A549 (cell line): ENCODE data around the gene COL17A1. TPM values are rescaled to one million over a fixed set of nuclear protein-coding genes. Genes with fewer than 3 reads are reported as not detected.

Experiments
- ATAC-seq, 2 experiments: fragments of 200-7000 bp in 1 of 2; fragments of >200 bp in 1 of 2; cut with Nextera tagmentation in 1 of 2; cut with Tn5 transposase in 1 of 2; 3 replicates each; pipeline versions ENCODE4 v1.8.0 to v1.9.1; 2018 to 2020; ENCODE audit warnings: mild to moderate bottlenecking in 1 of 2, moderate library complexity in 1 of 2
- CTCF ChIA-PET: fragments of 300-600 bp; sonication (Branson Sonifier 250); formaldehyde crosslinking; extraction: SDS; loops from one replicate; lab custom pipeline; 2021; ENCODE audit warnings: antibody characterized with exemption, inconsistent platforms; lab: Yijun Ruan, JAX
- POLR2A ChIA-PET: fragments of 350-600 bp; formaldehyde crosslinking; extraction: SDS; loops from one replicate; lab custom pipeline; 2021; ENCODE audit warnings: antibody characterized with exemption, inconsistent platforms; lab: Yijun Ruan, JAX
- DNase-seq, 2 experiments: peaks; one replicate each; pipeline versions ENCODE4 v3.0.0 to v3.0.0-alpha.2; 2011 to 2016; ENCODE audit warnings: low read depth in 1 of 2, low spot score in 1 of 2
- FAIRE-seq: peaks from 2 replicates; lab custom pipeline; 2011; peaks lifted over from hg19 to GRCh38; lab: Jason Lieb, UNC
- H3K27ac ChIP-seq, 2 experiments: fragments of >200 bp; sonication (Bioruptor Twin); formaldehyde crosslinking; 3 replicates each; pipeline ENCODE4 v1.5.1; 2016 to 2017
- H3K4me1 ChIP-seq: fragments of >200 bp; sonication (Bioruptor Twin); formaldehyde crosslinking; 3 replicates; pipeline ENCODE4 v1.6.1; 2016
- H3K4me2 ChIP-seq: fragments of >200 bp; sonication (Bioruptor Twin); formaldehyde crosslinking; 3 replicates; pipeline ENCODE4 v1.6.1; 2016
- H3K4me3 ChIP-seq: fragments of >200 bp; sonication (Bioruptor Twin); formaldehyde crosslinking; 3 replicates; pipeline ENCODE4 v1.5.1; 2016
- H3K9me3 ChIP-seq: fragments of >200 bp; sonication (Bioruptor Twin); formaldehyde crosslinking; 3 replicates; pipeline ENCODE4 v1.6.1; 2016
- BHLHE40 ChIP-seq: IDR thresholded peaks from 2 replicates; pipeline ENCODE4 v1.6.1; 2012; ENCODE audit warnings: low read depth, low read length, inconsistent platforms
- ESRRA ChIP-seq: fragments of 150-350 bp; IDR thresholded peaks from 2 replicates; pipeline ENCODE4 v1.6.1; 2014; ENCODE audit warnings: mild to moderate bottlenecking, low read length, borderline replicate concordance
- FOSB ChIP-seq: fragments of 250-450 bp; sonication (Bioruptor Pico); IDR thresholded peaks from 2 replicates; pipeline ENCODE4 v1.5.0; 2020; ENCODE audit warnings: mild to moderate bottlenecking, moderate library complexity
- FOSL2 ChIP-seq, 2 experiments: fragments of 450-650 bp in 1 of 2; fragments of >200 bp in 1 of 2; sonication (Bioruptor Twin) in 1 of 2; formaldehyde crosslinking; IDR thresholded peaks; 2 replicates each; pipeline versions ENCODE4 v1.5.0 to v1.6.1; 2016 to 2020; ENCODE audit warnings: mild to moderate bottlenecking in 1 of 2, moderate library complexity in 1 of 2
- FOXS1 ChIP-seq: fragments of 250-450 bp; sonication (Bioruptor Pico); IDR thresholded peaks from 2 replicates; pipeline ENCODE4 v1.5.0; 2020; ENCODE audit warnings: mild to moderate bottlenecking, moderate library complexity
- GATA3 ChIP-seq: IDR thresholded peaks from 2 replicates; pipeline ENCODE4 v1.6.1; 2012; ENCODE audit warnings: borderline replicate concordance
- HDAC2 ChIP-seq: fragments of 200-600 bp; sonication (generic); IDR thresholded peaks from 2 replicates; pipeline ENCODE4 v1.6.1; 2016
- HOXA7 ChIP-seq: fragments of 250-450 bp; sonication (Bioruptor Pico); IDR thresholded peaks from 2 replicates; pipeline ENCODE4 v1.5.0; 2020; ENCODE audit warnings: mild to moderate bottlenecking, moderate library complexity
- HOXB13 ChIP-seq: fragments of 250-450 bp; sonication (Bioruptor Pico); IDR thresholded peaks from 2 replicates; pipeline ENCODE4 v1.5.0; 2020; ENCODE audit warnings: low read depth, mild to moderate bottlenecking, moderate library complexity
- MAFK ChIP-seq: fragments of 450-650 bp; IDR thresholded peaks from 2 replicates; pipeline ENCODE4 v1.6.1; 2014; ENCODE audit not compliant: partially characterized antibody
- NFE2L2 ChIP-seq: fragments of 150-350 bp; conservative IDR thresholded peaks from 2 replicates; pipeline ENCODE4 v1.6.1; 2014; ENCODE audit warnings: low read length
- NPAS2 ChIP-seq: fragments of 250-450 bp; sonication (Bioruptor Pico); IDR thresholded peaks from 2 replicates; pipeline ENCODE4 v1.8.0; 2022; ENCODE audit warnings: mild to moderate bottlenecking, moderate library complexity, borderline replicate concordance
- RAD21 ChIP-seq, 2 experiments: fragments of >200 bp in 1 of 2; sonication (Bioruptor Twin) in 1 of 2; formaldehyde crosslinking in 1 of 2; IDR thresholded peaks in 1 of 2; conservative IDR thresholded peaks in 1 of 2; 2 replicates in 1 of 2; 3 replicates in 1 of 2; pipeline ENCODE4 v1.6.1; 2012 to 2018; ENCODE audit warnings: inconsistent platforms in 1 of 2
- RFX5 ChIP-seq: fragments of 450-650 bp; IDR thresholded peaks from 2 replicates; pipeline ENCODE4 v1.7.1; 2014; ENCODE audit warnings: antibody characterized with exemption, mild to moderate bottlenecking, moderate library complexity
- SMC3 ChIP-seq: fragments of >200 bp; sonication (Bioruptor Twin); formaldehyde crosslinking; IDR thresholded peaks from 3 replicates; pipeline ENCODE4 v1.6.1; 2018; ENCODE audit warnings: inconsistent platforms
- WGBS: methylation state at CpG from one replicate; pipeline ENCODE4 v1.1.6; 2017; ENCODE audit errors: missing lambda C conversion rate; 5-methylcytosine and 5-hydroxymethylcytosine counted together
- polyA plus RNA-seq, 4 experiments: library from polyadenylated mRNA; depleted of rRNA in 3 of 4; stranded (reverse); fragments of >200 nt; fragmentation: RNase III in 1 of 4; extraction: RNeasy Plus Mini Kit Qiagen cat#74134 plus additional on column Dnase treatment in 1 of 4; gene quantifications; 2 replicates in 3 of 4; 3 replicates in 1 of 4; pipeline ENCODE4 v1.2.3, GENCODE V29; 2011 to 2017
- TF ChIP-seq, protein P1 (sequence below): fragments of 250-450 bp; sonication (Bioruptor Pico); IDR thresholded peaks from 2 replicates; pipeline ENCODE4 v1.5.0; 2020; ENCODE audit warnings: low read depth, mild to moderate bottlenecking, moderate library complexity
- TF ChIP-seq, protein P2 (sequence below): fragments of 150-350 bp; IDR thresholded peaks from 2 replicates; pipeline ENCODE4 v1.6.1; 2014; ENCODE audit warnings: low read depth, mild to moderate bottlenecking, low read length
- TF ChIP-seq, protein P3 (sequence below): fragments of >200 bp; sonication (Bioruptor Twin); formaldehyde crosslinking; IDR thresholded peaks from 3 replicates; pipeline ENCODE4 v1.5.1; 2016
- TF ChIP-seq, protein P4 (sequence below): fragments of >200 bp; sonication (Bioruptor Twin); formaldehyde crosslinking; IDR thresholded peaks from 2 replicates; pipeline ENCODE4 v1.6.1; 2016

Gene COL17A1
- polyA plus RNA-seq, 2 of the 4 experiments (the other 2 are of a cell fraction) = 1.3 to 1.6 TPM

DNA sequence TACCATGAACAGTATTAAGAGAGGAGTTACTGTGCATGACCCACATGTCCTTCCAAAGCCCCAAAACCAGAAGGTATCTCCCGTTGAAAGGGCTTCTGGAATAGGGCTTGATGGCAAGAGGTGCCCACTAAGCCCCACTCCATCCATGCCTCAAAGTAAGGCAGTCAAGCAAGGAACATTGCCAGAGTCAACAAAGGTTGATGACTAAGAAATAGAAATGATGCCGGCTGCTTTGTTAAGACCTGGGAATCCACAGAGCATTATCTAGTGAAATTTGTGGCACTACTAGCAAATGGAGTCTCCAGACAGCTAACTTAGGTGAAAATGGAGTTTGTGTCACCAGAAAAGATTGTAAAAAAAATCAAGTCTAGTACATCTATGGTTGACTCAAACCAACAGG lies 42.5 kb upstream of the COL17A1 start:
- DNase-seq (no peak), ATAC-seq (no peak; a peak in 1 of 6 replicates), FAIRE-seq (no peak)
- H3K4me2 ChIP-seq = 0 out of 3 replicates have a peak overlapping the region, but pooled peaks have one; percentile 6
- no peak overlapping the region for H3K4me3 ChIP-seq
- TF ChIP-seq MAFK (no peak), NFE2L2 (no peak), NPAS2 (CRISPR knock-in tag) (no peak), FOSB (CRISPR knock-in tag) (no peak), RFX5 (no peak), BHLHE40 (no peak), FOXS1 (CRISPR knock-in tag) (no peak), GATA3 (no peak), HOXA7 (CRISPR knock-in tag) (no peak)
- TF ChIP-seq, protein P1, sequence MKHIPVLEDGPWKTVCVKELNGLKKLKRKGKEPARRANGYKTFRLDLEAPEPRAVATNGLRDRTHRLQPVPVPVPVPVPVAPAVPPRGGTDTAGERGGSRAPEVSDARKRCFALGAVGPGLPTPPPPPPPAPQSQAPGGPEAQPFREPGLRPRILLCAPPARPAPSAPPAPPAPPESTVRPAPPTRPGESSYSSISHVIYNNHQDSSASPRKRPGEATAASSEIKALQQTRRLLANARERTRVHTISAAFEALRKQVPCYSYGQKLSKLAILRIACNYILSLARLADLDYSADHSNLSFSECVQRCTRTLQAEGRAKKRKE (CRISPR knock-in tag) = no peak
- TF ChIP-seq, protein P2, sequence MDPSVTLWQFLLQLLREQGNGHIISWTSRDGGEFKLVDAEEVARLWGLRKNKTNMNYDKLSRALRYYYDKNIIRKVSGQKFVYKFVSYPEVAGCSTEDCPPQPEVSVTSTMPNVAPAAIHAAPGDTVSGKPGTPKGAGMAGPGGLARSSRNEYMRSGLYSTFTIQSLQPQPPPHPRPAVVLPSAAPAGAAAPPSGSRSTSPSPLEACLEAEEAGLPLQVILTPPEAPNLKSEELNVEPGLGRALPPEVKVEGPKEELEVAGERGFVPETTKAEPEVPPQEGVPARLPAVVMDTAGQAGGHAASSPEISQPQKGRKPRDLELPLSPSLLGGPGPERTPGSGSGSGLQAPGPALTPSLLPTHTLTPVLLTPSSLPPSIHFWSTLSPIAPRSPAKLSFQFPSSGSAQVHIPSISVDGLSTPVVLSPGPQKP = no peak
- TF ChIP-seq, protein P3, sequence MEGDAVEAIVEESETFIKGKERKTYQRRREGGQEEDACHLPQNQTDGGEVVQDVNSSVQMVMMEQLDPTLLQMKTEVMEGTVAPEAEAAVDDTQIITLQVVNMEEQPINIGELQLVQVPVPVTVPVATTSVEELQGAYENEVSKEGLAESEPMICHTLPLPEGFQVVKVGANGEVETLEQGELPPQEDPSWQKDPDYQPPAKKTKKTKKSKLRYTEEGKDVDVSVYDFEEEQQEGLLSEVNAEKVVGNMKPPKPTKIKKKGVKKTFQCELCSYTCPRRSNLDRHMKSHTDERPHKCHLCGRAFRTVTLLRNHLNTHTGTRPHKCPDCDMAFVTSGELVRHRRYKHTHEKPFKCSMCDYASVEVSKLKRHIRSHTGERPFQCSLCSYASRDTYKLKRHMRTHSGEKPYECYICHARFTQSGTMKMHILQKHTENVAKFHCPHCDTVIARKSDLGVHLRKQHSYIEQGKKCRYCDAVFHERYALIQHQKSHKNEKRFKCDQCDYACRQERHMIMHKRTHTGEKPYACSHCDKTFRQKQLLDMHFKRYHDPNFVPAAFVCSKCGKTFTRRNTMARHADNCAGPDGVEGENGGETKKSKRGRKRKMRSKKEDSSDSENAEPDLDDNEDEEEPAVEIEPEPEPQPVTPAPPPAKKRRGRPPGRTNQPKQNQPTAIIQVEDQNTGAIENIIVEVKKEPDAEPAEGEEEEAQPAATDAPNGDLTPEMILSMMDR = no peak
- H3K4me1 ChIP-seq = peaks cover 23% of the 10 kb centered on the region
- CTCF ChIA-PET = interaction anchor here (0.6 to 9.6 kb wide), 13 partner anchors 12 to 243 kb away, joined by 3 to 166 read pairs (median 4); no protein-coding TSS in a partner anchor
- 10% methylated on average over 2 of the region's 2 CpGs for WGBS
- H3K9me3 ChIP-seq = no peaks in the 10 kb centered on the region
- POLR2A ChIA-PET = no interaction called here
- no peak overlapping the region for H3K27ac ChIP-seq

DNA sequence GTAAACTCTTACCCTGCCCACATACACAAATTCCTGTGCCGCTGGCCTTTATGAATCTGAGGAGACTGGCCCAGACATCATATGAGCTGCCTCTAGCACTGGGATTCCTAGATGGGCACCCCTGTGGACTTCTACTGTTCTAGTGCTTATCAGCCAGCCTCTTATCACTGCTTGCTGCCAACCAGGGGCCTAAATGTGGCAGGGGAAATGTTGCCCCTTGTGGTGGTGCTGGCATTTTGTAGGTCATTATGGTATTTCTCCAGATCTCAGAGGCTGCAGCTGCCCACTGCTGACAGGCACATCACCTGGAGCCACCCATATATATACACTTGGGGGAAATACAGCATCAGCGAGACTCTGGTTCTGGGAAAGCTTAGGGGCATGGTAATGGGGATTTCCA lies 41.7 kb upstream of the COL17A1 start:
- DNase-seq (peak; percentile 64 to 74), ATAC-seq (peak; percentile 93 to 94), FAIRE-seq (no peak)

More for the DNA sequence above, 41.7 kb upstream of the COL17A1 start:
- Histone ChIP-seq H3K4me2 (no peak overlapping the region), H3K27ac (peak overlapping the region in 1 of 2 experiments; percentile 28; a peak in 1 of 6 replicates), H3K4me3 (no peak overlapping the region), H3K4me1 (peaks cover 29% of the 10 kb centered on the region), H3K9me3 (no peaks in the 10 kb centered on the region)
- CTCF ChIA-PET = interaction anchor here (0.6 to 9.6 kb wide), 18 partner anchors 12 to 243 kb away, joined by 3 to 166 read pairs (median 4); no protein-coding TSS in a partner anchor
- POLR2A ChIA-PET = no interaction called here
- 67% methylated on average over 2 of the region's 2 CpGs for WGBS
- TF ChIP-seq HOXB13 (CRISPR knock-in tag) = no peak
- TF ChIP-seq HDAC2 = no peak
- peak in 1 of 2 experiments; percentile 51; a peak in 3 of 5 replicates for TF ChIP-seq RAD21 (conservative IDR thresholded peaks at IDR 0.05 in 1 of 2, IDR thresholded peaks at IDR 0.05 in 1 of 2)
- TF ChIP-seq ESRRA = no peak
- 0 out of 3 replicates have a peak, but pooled peaks have one; percentile 15 for TF ChIP-seq SMC3
- TF ChIP-seq, protein P3 = peak; percentile 44; the same call in 2 of the 3 replicates
- TF ChIP-seq, protein P4, sequence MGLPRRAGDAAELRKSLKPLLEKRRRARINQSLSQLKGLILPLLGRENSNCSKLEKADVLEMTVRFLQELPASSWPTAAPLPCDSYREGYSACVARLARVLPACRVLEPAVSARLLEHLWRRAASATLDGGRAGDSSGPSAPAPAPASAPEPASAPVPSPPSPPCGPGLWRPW = no peak
- TF ChIP-seq FOSL2 (IDR thresholded peaks at IDR 0.05) = no peak
- TF ChIP-seq FOSL2 (CRISPR knock-in tag; IDR thresholded peaks at IDR 0.05) = no peak
